Stomach (tissue), 4 donors: Measurements from ENCODE around the gene LIN28A.

Experiments used
- CTCF ChIP-seq, 7 experiments: fragments of 450-650 bp in 4 of 7; fragments of 200-600 bp in 3 of 7; sonication (generic) in 3 of 7; IDR thresholded peaks; one replicate each; pipeline ENCODE4 v1.5.1; 2016 to 2019; ENCODE audit warnings: antibody characterized with exemption in 7 of 7, control low read depth in 2 of 7, mild to moderate bottlenecking in 1 of 7
- EP300 ChIP-seq: sonication (generic); formaldehyde crosslinking; IDR thresholded peaks from one replicate; pipeline ENCODE4 v1.6.1; 2017; ENCODE audit warnings: antibody characterized with exemption
- POLR2A ChIP-seq, 4 donors: fragments of 450-650 bp; IDR thresholded peaks; one replicate each; pipeline ENCODE4 v1.6.1; 2016; ENCODE audit warnings: antibody characterized with exemption in 4 of 4, control low read depth in 2 of 4, mild to moderate bottlenecking in 1 of 4, moderate library complexity in 1 of 4
- POLR2AphosphoS5 ChIP-seq, 3 donors: sonication (generic); formaldehyde crosslinking; IDR thresholded peaks; one replicate each; pipeline ENCODE4 v1.6.1; 2016; ENCODE audit warnings: antibody characterized with exemption in 3 of 3

GRCh38 chr1:26370591-26371382 is 39.8 kb upstream of the LIN28A start:
- TF ChIP-seq CTCF (IDR thresholded peaks at IDR 0.05) (no peak), EP300 (no peak), POLR2AphosphoS5 (IDR thresholded peaks at IDR 0.05) (no peak), POLR2A (IDR thresholded peaks at IDR 0.05) (no peak)
